Amygdala (tissue), 56 donors: Measurements from ENCODE around the gene SETX.

ENCODE experiments used
- DNase-seq, 56 donors: peaks; one replicate each; lab custom pipeline; 2025; lab: John Stamatoyannopoulos, UW

SETX gene

GRCh38 chr9:132230605-132231004, 124.2 kb downstream of the SETX start:
- DNase-seq, result no peak

GRCh38 chr9:132228062-132228461, 126.7 kb downstream of the SETX start:
- DNase-seq, result no peak

GRCh38 chr9:132226571-132227430, 128.0 kb downstream of the SETX start:
- DNase-seq, result no peak

- no peak for DNase-seq
Observed at GRCh38 chr9:132224645-132225044, 130.1 kb downstream of the SETX start.

- no peak for DNase-seq
Observed at GRCh38 chr9:132221941-132222340, 132.8 kb downstream of the SETX start.

GRCh38 chr9:132218208-132218607, 136.6 kb downstream of the SETX start:
- DNase-seq, result no peak

- no peak for DNase-seq
Observed at GRCh38 chr9:132216861-132217619, 137.7 kb downstream of the SETX start.

GRCh38 chr9:132214027-132214622, 140.7 kb downstream of the SETX start:
- peak in 54 of 56 donors; percentile 11 to 90 (median 66) for DNase-seq

- no peak for DNase-seq
Observed at GRCh38 chr9:132211570-132211969, 143.2 kb downstream of the SETX start.
